ENCODE data around the gene SCGB1D4.
"Not testable (repeated sequence)": the region's sequence is repeated elsewhere in the genome, so short reads cannot be mapped to it uniquely, and the experiment has no call there.

SCGB1D4 gene, protein sequence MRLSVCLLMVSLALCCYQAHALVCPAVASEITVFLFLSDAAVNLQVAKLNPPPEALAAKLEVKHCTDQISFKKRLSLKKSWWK

DNA sequence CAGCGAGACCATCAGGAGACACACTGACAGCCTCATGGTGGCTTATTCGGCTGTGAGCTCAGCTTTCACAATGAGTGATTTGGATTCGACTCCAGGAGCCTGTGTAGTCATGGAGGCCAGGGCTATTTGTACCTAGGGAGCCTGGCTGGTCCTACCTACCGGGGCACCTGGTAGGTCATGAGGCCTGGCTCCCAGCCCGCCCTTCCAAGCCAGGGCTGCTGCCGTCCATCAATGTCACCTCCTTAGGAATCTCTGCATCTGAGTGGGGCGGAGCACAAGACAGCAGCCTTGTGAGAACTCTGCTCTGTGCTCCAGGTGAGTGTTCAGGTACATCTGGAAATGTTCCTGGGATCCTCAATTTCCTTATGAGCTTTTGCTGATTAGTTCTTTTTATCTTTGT lies at the start of gene SCGB1D4:
Gene SCGB1D4, minus strand, starts transcription at position 101 of the 400 bp plus-strand sequence. Its CDS starts 65 bp downstream, at position 36.
- no peak for DNase-seq

DNA sequence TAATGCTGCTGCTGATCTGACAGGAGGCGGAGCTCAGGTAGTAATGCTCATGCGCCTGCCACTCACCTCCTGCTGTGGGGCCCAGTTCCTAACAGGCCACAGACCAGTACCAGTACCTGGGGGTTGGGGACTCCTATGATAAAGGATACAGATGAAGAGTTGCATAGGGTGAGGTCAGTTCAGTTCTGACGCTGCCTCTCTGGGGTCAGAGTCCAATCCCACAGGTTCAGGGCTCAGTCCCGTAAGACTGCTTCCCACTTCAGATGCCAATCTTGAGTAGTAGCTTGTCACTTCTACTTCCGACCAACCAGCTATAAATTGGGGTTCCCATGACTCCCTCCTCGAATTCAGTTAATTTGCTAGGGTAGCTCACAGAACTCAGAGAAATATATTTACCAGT lies 47.0 kb upstream of the SCGB1D4 start:
- no peak for DNase-seq

DNA sequence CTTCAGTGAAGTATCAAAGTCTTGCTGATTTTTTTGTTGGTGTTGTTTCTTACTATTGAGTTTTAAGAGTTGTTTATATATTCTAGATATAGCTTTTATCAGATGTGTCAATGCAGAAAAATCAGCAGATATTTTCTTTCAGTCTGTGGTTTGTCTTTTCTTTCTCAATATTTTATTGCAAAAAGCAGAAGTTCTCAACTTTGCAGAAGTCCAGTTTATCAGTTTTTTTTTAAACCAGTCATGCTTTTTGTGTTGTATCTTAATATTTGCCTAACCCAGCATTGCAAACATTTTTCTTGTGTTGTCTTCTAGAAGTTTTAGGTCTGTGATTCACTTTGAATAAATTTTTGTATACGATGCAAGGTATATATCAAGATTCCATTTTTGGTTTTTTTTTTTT lies 45.3 kb upstream of the SCGB1D4 start:
- DNase-seq = no peak

DNA sequence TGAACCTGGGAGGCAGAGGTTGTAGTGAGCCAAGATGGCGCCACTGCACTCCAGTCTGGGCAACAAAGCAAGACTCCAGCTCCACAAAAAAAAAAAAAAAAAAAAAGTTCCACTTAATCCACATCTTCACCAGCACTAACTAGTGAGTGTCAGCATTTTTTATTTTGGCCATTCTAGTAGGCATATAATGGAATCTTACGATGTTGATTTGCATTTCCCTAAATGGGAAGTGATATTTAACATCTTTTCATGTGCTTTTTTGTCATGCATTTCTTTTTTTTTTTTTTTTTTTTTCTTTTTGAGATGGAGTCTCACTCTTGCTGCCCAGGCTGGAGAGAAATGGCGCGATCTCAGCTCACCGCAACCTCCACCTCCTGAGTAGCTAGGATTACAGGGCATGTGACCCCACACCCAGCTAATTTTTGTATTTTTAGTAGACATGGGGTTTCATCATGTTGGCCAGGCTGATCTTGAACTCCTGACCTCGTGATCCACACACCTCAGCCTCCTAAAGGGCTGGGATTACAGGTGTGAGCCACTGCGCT lies 44.8 kb upstream of the SCGB1D4 start:
- not testable (repeated sequence) for DNase-seq

DNA sequence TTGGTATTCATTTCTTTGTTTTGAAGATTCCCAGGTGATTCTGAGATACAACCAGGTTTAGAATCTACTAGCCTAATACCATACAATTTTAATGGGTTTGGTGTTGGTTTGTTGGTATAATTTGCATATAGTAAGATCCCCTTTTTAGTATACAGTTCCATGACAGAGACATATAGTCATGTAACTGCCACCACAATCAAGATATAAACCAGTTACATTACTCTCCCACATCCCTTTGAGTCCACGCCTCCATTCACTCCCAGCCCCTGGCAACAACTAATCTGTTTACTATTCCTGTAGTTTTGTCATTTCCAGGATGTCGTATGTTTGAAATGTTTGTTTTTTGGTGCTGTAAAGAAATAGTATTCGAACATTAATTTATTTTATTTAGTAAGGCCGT lies 42.7 kb upstream of the SCGB1D4 start:
- no peak for DNase-seq

DNA sequence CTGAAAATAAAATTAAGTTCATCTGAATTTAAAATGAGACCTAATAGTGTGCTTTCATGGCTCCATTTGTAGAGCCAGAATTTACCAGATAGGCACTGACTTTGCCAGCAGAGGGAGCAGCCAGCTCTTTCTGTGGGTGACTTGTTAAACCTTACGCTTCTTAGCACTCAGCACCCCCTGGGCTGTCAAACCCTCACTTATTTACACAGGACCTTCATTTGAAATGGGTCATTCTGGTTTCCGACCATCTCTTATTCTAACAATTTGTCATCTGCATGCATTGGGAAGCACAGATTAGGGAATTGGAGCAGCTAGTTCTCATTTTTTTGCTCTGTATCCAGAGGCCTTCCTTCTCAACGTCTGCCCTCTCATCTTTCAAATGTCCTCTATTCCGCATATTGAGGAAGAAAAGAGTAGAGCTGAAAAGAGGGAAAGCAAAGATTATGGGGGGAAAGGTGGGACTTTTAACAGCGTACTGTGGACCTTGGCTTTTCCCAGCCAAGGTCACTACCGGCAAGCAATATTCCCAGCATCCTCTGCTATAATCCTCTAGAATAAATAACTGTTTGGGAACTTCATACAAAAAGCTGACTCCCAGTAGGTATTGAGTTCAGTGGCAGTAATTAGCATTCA lies 41.5 kb upstream of the SCGB1D4 start:
- DNase-seq = peak; percentile 10 to 63

DNA sequence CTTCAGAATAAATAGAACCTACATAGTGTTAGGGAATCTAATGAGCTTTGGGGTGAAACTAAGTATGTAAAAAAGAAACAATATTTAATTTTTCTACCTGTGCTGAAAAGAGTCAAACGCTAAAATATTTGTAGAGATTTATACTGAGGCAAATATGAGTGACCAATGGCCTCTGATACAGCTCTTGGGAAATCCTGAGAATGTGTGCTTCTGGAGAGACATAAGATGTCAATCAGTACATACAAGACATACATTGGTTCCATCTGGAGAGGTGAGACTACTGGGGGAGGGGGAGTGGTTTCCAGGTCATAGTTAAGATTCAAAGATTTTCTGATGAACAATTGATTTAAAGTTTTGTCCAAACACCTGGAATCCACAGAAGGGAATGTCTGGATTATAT lies 39.3 kb upstream of the SCGB1D4 start:
- DNase-seq = no peak

DNA sequence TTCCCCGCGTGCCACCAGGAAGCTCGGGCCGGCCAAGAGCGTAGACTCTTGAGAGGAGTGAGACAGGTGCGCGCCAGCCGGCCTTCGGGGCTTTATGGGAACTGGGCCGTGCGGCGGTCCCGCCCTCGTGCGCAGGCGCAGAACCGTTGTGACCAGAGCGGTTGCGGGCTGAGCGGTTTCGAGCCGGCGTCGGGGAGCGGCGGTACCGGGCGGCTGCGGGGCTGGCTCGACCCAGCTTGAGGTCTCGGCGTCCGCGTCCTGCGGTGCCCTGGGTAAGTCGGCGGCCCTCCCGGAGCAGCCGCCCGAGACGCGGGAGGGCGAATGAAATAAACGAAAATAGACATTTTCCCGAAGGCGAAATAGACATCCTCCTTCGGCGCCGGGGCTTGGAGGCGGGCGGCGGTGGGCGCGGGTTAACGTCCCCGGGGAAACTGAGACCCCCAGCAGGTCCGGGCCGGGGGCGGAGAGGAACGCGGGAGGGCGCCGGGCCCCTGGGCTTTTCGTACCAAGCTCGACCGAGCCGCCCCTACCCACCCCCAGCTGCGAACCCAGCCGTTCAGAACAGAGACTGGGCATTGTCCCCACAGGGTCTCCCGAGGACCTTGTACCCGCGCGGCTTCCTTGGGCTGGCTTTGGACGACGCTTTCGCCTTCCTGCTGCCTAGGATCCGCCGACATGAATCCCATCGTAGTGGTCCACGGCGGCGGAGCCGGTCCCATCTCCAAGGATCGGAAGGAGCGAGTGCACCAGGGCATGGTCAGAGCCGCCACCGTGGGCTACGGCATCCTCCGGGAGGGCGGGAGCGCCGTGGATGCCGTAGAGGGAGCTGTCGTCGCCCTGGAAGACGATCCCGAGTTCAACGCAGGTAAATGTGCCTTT lies 38.7 kb upstream of the SCGB1D4 start, which contains the start of gene ASRGL1:
Gene ASRGL1, plus strand, starts transcription at position 146 of the 879 bp plus-strand sequence. Its CDS starts 530 bp downstream, at position 676.
- peak; percentile 79 to 89 for DNase-seq

DNA sequence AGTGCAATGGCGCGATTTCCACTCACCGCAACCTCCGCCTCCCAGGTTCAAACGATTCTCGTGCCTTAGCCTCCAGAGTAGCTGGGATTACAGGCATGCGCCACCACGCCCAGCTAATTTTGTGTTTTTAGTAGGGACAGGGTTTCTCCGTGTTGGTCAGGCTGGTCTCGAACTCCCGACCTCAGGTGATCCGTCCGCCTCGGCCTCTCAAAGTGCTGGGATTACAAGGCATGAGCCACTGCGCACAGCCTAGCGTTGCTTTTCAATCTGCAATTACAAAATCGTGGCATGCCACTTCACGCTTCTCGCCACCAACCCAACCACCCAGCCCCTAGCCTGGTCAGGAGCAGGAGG lies 38.1 kb upstream of the SCGB1D4 start:
- DNase-seq = not testable (repeated sequence)

DNA sequence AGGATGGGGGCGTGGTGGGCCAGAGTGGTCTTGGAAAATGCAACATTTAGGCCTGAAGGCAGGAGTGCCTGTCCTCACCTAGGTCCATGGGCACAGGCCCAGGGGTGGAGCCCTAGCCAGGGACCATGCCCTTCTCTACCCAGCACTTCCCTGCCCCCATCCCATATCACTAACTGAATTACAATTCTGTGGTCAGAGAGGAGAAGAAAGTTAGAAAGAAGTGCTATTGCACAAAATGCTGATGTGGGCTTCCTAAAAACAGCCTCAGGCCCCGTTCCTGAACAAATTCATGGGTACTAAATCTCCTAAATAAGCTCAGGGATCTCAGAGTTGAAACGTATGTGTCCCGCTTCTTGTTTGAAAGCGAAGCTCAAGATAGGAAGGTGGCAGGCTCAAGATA lies 34.9 kb upstream of the SCGB1D4 start:
- no peak for DNase-seq

DNA sequence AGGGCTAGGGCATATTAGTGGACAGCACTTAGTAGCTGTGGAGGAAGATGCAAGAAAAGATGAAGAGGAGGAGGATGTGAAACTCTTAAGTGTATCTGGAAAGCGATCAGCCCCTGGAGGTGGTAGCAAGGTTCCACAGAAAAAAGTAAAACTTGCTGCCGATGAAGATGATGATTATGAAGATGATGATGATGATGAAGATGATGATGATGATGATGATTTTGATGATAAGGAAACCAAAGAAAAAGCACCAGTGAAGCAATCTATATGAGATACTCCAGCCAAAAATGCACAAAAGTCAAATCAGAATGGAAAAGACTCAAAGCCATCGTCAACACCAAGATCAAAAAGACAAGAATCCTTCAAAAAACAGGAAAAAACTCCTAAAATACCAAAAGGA lies 32.4 kb upstream of the SCGB1D4 start:
- DNase-seq = not testable (repeated sequence)

DNA sequence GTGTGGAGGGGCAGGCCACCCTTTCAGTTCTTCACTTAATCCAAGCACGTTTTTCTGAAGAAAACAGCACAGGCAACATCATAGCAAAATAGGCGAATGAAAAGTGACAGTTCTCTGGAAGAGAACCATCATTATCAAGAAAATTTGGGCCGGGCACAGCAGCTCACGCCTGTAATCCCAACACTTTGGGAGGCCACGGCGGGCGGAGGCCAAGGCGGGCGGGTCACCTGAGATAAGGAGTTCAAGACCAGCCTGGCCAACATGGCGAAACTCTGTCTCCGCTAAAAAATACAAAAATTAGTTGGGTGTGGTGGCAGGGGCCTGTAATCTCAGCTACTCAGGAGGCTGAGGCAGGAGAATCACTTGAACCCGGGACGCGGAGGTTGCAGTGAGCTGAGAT lies 28.7 kb upstream of the SCGB1D4 start:
- not testable (repeated sequence) for DNase-seq

DNA sequence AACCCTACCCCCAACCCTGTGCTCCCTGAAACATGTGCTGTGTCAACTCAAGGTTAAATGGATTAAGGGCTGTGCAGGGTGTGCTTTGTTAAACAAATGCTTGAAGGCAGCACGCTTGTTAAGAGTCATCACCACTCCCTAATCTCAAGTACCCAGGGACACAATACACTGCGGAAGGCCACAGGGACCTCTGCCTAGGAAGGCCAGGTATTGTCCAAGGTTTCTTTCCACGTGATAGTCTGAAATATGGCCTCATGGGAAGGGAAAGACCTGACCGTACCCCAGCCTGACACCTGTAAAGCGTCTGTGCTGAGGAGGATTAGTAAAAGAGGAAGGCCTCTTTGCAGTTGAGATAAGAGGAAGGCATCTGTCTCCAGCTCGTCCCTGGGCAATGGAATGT lies 27.8 kb upstream of the SCGB1D4 start:
- DNase-seq = not testable (repeated sequence)

DNA sequence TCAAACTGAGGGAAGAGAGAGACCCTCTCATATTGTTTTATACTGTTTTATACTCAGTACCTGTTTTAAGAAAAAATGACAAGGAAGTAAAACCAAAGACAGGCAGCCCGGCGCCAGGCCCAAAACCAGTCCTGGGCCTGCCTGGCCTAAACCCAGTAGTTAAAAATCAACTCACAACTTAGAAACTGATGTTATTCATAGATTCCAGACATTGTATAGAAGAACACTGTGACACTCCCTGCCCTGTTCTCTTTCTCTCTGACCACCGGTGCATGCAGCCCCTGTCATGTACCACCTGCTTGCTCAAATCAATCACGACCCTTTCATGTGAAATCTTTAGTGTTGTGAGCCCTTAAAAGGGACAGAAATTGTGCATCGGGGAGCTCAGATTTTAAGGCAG lies 26.9 kb upstream of the SCGB1D4 start:
- not testable (repeated sequence) for DNase-seq

DNA sequence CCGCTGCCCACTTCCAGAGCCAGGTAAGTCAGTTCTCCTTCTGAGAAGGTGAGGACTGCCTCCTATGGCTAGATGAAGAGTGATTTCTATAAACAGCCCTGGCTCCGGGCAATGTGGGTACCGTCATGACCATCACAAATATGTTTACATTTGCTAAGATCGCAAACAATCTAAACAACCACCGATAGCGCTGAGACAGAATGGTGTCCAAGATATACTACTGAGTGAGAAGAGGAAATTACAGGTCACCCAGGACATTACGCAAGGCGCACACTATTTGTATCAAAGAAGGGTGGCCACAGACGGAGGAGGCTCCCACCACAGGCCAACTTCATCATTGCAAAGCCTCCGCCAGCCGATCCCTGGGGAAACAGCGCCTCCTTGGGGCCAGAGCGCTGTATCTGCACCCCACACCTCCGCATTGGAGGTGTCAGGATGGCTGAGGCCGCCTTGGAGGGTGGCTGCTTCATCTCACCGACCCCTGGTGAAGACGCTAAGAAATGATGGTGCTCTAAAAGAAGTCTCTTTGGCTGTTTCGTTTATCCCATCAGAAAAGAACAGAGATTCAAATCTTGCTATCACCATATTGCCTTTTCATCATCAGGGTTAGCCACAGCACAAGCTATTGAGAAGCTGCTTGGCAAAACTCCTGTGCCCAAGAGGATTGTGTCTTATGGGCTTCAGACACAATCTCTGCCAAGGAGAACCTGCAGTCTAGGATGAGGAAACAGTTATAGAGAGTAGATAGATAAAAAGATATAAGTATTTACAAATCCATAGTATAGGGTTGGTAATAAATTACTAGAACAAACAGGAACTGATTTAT lies 26.1 kb upstream of the SCGB1D4 start:
- peak; percentile 29 to 55 for DNase-seq

DNA sequence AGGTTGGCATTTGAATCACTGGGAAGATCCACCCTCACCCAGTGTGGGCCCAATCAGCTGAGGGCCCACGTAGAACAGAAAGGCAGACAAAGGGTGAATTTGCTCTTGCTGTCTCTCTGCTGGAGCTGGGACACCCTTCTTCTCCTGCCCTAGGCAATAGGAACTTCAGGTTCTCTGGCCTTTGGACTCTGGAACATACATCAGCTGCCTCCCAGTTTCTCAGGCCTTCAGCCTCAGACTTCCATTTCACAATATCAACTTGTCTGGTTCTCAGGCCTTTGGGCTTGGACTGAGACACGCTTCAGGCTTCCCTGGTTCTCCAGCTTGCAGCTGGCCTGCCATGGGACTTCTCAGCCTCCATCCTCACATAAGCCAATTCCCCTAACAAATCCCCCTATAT lies 23.6 kb upstream of the SCGB1D4 start:
- DNase-seq = no peak

DNA sequence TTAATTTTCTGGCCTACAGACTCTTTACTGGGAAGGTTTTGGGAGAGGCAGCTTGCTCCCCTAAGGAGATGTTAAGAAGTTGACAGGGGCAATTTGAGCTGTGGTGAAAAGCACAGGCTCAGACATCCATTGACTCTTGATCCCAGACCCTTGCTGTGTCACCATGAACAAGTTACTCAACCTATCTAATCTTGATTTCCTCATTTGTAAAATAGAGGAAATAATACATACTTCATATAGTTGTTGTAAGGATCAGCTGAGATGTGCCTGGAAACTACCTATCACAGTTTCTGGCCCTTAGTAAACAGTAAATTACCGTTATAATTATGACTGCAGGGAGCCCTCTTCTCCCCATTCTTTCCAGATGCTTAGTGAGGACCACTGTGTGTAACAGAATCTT lies 16.6 kb upstream of the SCGB1D4 start:
- no peak for DNase-seq

DNA sequence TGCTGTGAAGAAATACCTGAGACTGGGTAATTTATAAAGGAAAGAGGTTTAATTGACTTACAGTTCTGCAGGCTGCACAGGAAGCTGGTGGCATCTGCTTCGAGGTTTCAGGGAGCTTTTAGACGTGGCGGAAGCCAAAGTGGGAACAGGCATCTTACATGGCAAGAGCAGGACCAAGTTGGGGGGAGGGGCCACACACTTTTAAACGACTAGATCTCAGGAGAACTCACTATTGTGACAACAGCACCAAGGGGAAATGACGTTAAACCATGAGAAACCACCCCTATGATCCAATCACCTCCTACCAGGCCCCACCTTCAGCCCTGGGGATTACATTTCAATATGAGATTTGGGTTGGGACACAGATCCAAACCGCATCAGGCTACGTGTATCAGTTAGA lies 11.1 kb upstream of the SCGB1D4 start:
- no peak for DNase-seq

DNA sequence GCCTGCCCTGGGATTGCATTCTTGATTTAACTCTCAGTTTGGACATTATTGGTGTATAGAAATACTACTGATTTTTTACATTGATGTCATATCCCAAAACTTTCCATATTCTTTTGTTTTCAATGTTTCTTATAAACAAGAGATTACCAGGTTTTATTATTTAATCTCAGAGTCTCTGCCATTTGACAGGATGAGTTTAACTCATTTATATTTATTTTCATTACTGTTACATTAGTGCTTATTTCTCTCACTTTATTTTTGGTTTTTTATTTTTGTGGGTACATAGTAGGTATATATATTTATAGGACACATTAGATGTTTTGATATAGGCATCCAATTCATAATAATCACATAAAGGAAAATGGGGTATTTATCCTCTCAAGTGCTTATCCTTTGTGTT lies 9.1 kb upstream of the SCGB1D4 start:
- no peak for DNase-seq

DNA sequence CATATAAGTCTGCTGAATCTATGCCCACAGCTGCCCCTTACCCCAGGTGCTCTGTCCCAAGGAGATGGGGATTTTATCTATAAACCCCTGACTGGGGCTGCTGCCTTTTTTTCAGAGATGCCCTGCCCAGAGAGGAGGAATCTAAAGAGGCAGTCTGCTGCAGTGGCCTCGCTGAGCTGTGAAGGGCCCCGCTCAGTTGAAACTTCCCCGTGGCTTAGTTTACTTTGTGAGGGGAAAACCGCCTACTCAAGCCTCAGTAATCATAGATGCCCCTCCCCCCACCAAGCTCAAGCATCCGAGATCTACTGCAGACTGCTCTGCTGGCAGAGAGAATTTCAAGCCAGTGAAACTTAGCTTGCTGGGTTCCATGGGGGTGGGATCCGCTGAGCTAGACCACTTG lies 7.4 kb upstream of the SCGB1D4 start:
- DNase-seq = no peak

DNA sequence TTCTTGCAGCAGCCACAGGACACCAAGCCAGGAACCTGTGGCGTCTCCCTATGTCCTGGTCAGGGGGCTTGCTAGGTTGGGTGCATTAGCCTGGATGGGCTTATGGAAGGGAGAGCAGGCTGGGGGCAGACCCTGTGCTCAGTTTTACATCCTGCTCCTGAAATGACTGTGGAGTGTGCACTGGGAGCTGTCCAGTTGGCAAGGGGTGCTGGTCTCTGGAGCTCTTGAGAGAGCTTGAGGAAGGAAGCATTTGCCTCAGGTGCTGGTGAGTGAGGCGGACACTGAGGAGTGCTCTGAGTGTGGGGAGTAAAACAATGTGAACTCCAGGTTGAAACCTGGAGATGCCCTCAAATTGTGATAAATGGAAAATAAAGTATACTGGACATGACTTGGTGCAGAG lies 3.4 kb downstream of the SCGB1D4 start:
- no peak for DNase-seq

DNA sequence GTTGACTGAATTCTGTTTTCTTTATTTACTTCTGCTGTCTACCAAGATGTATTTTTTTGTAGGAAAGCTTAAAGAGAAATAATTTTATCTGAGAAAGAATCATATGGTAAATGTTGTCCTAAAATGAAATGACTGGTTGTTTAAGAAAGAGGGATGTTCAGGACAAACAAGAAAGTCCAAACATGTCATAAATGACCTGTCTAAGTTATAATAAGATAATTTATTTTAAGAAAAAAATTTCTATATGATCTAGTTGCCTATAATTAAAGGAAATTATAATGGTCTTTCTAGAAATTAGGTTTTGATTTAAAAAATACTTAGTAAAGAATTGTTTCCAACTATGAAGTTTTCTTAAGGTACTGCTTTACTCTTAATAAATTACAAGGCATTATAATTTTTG lies 18.4 kb downstream of the SCGB1D4 start:
- no peak for DNase-seq

DNA sequence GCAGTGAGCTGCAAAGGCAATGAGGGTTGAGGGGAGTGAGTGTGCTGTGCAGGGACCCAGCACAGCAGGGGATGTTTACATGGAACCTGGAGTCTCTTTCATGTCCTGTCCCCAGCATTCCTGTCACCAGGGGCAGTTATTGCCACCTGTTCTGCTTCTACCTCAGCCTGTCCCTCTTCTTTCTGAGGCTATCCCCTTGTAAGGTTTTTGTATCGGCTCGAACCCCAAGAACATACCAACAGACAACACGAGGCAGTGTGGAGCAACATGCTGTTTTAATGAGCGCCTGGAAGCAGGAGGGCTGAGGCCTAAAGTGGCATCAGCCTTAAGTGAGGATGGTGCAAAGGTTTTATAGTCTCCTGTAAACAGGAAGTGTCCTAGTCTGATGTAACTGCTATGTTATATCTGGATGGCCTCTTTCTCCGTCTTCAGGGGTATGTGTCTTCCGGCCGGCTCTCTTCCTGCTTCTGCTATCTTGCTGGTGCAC lies 25.0 kb downstream of the SCGB1D4 start:
- no peak for DNase-seq

Measured in NCI-H2081 (cell line).